ENCODE data around the gene SLC39A6. TPM values are rescaled to one million over a fixed set of nuclear protein-coding genes. Genes with fewer than 3 reads are reported as not detected.

Gene SLC39A6
- total RNA-seq, 1 donor from 2014 or later = 81.3 TPM

GRCh38 chr18:36058674-36059073 lies 70.5 kb downstream of the SLC39A6 start:
- Histone ChIP-seq H3K79me2 (ENCODE audit: insufficient read depth, low read length) (peaks cover 96% of the 10 kb centered on the region), H2AFZ (ENCODE audit: low read depth, low read length) (no peak overlapping the region), H4K20me1 (ENCODE audit: insufficient read depth, low read length) (peaks cover 71% of the 10 kb centered on the region), H3K9me3 (ENCODE audit: insufficient read depth, low read depth, low read length) (no peaks in the 10 kb centered on the region), H3K36me3 (ENCODE audit: insufficient read depth, low read length) (no peaks in the 10 kb centered on the region), H3K27ac (ENCODE audit: low read depth, low read length) (no peak overlapping the region), H3K27me3 (ENCODE audit: insufficient read depth, low read length) (no peaks in the 10 kb centered on the region), H3K9ac (ENCODE audit: low read length) (no peak overlapping the region), H3K4me1 (ENCODE audit: insufficient read depth, low read length) (no peaks in the 10 kb centered on the region), H3K4me3 (ENCODE audit: insufficient read depth, low read depth, low read length) (no peak overlapping the region), H3K4me2 (ENCODE audit: low read length) (no peak overlapping the region)
- Mint-ChIP-seq H3K4me3 (ENCODE audit: unreplicated experiment) (no peak overlapping the region), H3K9me3 (ENCODE audit: unreplicated experiment) (no peaks in the 10 kb centered on the region), H3K27me3 (ENCODE audit: low read depth, unreplicated experiment) (no peaks in the 10 kb centered on the region), H3K27ac (ENCODE audit: unreplicated experiment) (no peak overlapping the region), H3K36me3 (ENCODE audit: low read depth, unreplicated experiment) (peaks cover under 1% of the 10 kb centered on the region), H3K4me1 (ENCODE audit: low read depth, unreplicated experiment) (peaks cover 3% of the 10 kb centered on the region)
- TF ChIP-seq, protein P1, sequence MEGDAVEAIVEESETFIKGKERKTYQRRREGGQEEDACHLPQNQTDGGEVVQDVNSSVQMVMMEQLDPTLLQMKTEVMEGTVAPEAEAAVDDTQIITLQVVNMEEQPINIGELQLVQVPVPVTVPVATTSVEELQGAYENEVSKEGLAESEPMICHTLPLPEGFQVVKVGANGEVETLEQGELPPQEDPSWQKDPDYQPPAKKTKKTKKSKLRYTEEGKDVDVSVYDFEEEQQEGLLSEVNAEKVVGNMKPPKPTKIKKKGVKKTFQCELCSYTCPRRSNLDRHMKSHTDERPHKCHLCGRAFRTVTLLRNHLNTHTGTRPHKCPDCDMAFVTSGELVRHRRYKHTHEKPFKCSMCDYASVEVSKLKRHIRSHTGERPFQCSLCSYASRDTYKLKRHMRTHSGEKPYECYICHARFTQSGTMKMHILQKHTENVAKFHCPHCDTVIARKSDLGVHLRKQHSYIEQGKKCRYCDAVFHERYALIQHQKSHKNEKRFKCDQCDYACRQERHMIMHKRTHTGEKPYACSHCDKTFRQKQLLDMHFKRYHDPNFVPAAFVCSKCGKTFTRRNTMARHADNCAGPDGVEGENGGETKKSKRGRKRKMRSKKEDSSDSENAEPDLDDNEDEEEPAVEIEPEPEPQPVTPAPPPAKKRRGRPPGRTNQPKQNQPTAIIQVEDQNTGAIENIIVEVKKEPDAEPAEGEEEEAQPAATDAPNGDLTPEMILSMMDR (IDR thresholded peaks at IDR 0.05; ENCODE audit: insufficient read depth, low read depth, low read length) = no peak
- no peak for TF ChIP-seq EZH2 (IDR thresholded peaks at IDR 0.05; ENCODE audit: insufficient read depth, low read length)
- DNase-seq (ENCODE audit: low read depth) (no peak), FAIRE-seq (no peak)

Other genes with a start within 250 kb of the SLC39A6 start
- 53.3 and 62.6 TPM in 2 replicates for gene RPRD1A, start 61.8 kb downstream of the SLC39A6 start, total RNA-seq
- 98.1 and 99.8 TPM in 2 replicates for gene ELP2, start 559 bp upstream of the SLC39A6 start, total RNA-seq
- 1.4 and 1.9 TPM in 2 replicates for gene MOCOS, start 58.2 kb upstream of the SLC39A6 start, total RNA-seq
- gene FHOD3, start 168.4 kb upstream of the SLC39A6 start, total RNA-seq = 5.9 and 6.1 TPM in 2 replicates

Data from astrocyte (in vitro differentiated cells and primary cell).